Left hindlimb (tissue), 1 donor: Measurements from ENCODE around the gene NDUFS7.

Source experiments
- DNase-seq: peaks from one replicate; pipeline ENCODE4 v3.0.0-alpha.2; 2018

Gene NDUFS7

DNA sequence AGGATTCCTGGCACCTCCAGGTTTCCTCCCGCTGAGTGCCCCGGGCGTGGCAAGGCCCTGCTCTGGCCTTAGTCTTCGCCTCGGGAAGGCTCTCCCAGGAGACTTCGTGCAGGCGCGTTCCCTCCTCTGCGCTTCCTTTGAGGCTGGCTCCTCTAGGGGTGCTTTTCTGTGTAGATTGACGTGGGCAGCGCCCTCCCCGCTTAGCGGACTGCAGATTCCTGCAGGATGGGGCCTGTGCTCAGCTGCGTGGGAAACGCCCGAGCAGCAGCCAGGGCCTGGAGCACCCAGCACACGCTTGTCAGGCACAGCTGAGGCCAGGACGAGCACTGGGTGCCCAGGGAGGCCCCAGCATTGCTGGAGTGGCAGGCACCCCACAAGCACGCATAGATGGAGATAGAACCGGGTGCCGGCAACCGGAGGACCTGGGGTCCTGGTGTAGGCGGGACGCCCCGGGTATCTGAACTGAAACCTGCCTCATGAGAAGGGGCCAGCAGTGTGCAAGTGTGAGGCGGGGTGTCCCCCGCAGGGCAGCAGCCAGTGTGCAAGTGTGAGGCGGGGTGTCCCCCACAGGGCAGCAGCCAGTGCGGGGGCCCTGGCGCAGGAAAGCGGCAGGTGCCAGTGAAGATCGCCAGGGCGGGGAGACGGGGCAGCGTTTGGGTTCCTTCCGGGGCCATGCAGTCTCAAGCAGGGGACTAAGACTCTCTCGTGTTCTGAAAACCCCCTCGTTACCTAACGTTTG lies 3.4 kb downstream of the NDUFS7 start:
- DNase-seq, result no peak

DNA sequence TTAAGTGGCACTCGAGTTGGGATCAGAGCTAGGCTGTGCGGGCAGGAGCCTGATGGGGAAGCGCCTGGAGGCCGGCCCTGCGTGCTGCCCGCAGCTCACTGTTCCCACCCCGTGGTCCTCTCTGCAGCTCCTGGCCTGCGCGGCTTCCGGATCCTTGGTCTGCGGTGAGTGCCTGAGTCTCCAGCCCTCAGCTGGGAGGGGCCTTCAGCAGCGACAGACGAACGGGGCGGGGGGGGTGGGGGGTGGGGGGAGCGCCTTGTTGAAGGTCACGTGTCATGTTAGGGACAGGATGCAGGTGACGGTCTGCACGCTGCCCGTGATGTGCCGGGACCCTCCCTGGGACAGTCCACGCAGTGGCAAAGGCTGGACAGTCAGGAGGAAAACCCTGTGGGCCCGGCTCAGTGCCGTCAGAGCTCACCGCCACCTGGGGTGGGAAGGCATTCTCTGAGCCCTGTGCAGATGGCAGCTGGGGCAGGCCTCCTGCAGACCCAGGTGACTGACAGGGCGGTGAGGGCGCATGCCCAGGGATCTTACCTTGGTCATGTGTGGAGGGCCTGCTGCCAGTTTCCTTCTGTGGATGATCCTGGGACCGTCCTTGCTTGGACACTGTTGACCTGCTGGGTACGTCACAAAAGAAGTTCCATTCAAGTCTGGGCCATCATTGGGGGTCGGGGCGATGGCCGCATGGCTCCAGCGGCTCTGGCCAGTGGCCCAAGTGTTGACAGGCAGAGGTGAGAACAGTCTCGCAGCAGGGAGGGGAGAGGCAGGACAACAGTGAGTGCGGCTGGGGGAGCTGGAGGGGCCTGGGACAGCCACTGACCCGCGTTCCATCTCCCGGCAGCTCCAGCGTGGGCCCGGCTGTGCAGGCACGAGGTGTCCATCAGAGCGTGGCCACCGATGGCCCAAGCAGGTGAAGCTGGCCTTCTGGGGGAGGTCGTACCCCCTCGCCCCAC lies 4.3 kb downstream of the NDUFS7 start:
- no peak for DNase-seq

DNA sequence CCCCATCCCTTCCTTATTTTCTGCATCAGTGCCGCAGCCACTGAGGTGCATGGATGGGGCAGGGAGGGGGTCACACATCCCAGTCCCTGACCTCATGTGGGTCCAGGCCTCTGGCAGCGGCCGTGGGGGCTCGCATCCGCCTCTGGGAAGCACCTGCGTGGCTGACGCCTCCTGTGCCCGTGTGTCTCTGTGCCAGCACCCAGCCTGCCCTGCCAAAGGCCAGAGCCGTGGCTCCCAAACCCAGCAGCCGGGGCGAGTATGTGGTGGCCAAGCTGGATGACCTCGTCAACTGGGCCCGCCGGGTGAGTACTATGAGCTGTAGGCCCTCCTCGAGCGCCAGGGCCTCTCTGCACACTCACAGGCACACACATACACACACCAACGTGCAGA lies 4.9 kb downstream of the NDUFS7 start:
- no peak for DNase-seq

DNA sequence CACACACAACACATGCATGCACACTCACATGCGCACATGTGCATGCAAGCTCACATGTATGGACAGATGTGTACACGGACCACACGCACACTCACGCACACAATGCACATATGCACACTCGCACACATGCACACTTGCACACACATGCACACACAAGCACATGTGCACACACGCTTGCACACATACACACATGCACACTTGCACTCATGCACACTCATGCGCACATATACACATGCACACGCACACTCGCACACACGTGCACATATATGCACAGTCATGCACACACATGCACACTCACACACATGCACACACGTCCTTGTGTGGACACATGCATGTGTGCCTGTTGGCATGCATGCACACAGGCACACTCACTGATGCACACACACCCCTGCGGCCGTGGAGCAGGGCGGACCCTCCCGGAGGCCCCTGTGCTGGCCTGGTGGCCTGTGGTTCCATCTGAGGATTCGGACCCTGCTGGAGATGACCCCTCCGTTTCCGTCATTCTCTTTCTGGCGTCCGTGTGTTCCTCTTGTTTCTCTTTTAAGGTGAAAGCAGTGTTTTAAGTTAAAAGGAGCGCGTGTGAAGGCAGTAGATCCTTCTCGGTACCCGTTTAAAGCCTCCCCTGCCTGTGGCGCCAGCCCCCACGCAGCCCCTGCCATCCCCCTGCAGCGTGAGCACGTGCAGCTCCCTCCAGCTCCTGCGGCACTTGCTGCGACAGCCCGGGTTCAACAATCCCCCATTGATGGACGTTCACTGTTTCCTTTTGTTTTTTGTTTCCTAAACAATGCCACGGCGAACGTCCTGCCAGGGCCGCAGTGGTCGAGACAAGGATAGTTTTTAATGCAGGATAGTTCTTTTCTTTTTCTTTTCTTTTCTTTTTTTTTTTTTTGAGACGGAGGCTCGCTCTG lies 5.6 kb downstream of the NDUFS7 start:
- DNase-seq, result no peak

DNA sequence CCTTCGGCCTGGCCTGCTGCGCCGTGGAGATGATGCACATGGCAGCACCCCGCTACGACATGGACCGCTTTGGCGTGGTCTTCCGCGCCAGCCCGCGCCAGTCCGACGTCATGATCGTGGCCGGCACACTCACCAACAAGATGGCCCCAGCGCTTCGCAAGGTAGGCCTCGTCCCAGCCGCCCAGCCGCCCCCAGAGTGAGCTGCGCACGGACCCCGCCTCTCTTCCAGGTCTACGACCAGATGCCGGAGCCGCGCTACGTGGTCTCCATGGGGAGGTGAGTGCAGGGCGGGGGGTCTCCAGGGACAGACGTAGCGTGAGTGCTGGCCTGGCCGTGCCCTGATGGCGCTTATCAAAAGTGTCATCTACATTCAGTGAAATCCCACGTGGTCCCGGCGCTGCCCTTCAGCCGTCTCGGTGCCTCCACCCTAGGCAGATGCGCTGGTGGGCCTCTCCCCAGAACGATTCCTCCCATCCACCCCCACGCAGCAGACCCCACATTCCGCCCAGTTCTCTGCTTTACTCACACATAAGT lies 7.2 kb downstream of the NDUFS7 start:
- no peak for DNase-seq

DNA sequence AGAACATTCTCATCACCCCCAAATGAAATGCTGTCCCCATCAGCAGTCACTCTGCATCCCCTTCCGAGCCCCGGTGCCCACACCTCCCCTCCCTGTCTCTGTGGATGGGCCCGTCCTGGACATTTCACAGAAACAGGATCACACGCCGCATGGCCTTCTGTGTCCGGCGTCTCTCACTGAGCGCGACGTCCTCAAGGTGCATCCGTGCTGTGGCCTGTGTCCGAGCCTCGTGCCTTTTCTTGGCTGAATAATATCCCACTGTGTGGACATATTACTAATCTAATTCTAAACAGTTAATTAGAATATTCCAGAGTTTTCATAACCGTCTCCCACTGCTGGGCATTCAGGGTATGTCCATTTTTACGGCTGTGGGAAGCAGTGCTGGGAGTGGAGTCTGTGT lies 8.7 kb downstream of the NDUFS7 start:
- no peak for DNase-seq

DNA sequence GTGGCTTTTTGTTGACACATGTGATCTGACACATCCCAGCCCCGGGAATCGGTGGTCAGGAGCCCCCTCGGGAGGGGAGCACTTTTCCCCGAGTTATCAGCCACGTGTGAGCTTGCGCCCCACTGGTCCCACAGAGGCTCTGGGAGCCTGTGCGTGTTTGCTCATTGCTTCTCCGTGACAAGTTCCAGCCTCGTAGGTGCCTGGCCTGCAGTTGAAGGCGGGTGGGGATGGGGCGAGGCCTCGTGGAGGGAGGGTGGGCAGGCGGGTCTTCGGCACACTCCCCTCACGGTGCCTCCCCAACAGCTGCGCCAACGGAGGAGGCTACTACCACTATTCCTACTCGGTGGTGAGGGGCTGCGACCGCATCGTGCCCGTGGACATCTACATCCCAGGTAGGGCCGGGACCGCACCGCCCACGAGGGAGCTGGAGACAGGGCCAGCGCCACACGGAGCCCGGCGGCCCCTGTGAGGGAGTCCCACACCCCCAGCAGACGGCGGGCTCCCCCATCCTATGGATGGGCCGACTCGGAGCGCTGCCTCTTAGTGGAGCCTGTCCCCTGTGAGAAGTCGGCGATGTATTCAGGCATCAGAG lies 9.3 kb downstream of the NDUFS7 start:
- DNase-seq, result no peak

DNA sequence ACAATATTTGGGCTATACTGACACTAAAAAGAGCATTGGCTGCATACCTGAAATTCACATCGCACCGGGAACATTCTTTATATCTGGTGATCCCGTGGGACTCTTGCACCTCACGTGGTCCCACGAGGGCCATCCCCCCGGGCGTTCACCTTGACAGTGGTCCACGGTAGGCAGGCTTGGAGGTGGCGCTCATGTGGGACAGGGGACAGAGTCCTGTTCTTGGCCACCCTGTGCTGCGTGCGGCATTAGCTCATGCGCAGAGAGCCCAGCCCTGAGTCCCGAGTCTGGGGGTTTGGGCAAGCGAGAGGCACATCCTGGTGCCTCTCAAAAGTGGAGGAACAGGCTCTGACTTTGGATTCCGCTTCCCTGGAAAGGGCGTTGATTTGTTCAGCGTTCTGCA lies 10.1 kb downstream of the NDUFS7 start:
- no peak for DNase-seq

DNA sequence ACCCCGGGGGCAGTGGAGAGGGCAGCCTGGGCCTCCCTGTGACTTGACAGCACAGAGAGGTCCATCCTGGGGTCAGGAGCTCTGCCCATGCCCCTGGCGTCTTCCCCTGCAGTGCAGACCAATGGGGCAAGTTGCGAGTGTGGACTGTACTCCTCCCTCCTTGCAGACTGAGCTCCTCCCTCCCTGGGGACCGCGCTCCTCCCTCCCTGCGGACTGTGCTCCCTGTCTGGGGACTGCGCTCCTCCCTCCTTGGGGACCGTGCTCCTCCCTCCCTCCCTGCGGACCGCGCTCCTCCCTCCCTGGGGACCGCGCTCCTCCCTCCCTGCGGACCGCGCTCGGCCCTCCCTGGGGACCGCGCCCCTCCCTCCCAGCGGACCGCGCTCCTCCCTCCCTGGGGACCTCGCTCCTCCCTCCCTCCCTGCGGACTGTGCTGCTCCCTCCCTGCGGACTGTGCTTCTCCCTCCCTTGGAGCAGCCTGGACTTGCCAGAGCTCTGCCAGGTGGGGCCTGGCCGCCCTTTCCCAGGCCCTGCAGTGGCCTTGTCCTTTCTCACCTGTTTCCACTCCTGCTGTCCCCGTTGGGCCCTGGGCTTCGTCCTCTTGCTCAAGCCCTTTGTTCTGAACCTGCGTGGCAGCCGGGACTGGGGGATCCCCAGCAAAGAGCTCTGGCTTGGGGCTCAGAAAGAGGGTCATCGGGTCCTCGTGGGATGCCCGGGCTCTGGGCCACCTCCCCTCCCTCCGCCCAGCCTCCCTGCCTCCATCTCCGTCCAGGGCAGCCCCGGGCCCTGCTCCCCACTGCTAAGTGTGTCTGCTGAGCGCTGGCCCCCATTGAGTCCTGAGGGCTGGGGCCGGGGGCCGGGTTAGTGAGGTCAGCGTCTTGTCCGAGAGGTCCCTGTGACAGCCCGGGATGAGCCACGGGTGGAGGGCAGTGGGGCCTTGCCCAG lies 10.8 kb downstream of the NDUFS7 start:
- DNase-seq, result no peak

DNA sequence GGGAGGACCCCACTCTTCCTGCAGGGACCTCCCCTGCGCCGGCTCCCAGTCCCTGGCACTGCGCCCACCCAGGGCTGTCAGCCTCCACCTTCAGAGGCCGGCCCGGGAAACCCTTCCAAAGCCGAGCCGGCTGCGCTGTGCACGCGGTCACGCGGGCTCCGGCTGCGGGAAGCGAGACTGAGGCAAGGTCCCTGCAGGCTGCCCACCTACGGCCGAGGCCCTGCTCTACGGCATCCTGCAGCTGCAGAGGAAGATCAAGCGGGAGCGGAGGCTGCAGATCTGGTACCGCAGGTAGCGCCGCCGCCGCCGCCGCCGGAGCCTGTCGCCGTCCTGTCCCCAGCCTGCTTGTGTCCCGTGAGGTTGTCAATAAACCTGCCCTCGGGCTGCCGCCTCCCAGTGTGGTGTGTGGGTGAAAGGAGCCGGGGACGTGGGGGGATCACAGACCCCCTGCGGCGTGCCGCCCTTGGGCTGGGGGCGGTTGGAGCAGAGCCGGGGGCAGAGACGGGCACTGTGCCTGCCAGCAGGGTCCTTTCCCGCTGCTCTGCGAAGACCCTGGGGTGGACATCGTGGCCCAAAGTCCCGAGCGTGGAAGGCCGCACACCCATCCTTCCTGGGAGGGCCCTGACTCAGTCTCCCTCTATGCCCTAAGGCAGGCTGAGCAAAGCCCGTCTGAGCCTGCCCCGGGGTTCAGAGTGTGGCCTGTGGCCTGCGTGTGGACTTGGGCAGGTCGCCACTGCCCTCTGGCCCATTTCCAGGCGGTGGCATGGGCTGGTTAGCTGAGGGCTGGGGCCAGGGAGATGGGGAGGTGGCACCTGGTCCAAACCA lies 11.7 kb downstream of the NDUFS7 start:
- no peak for DNase-seq

DNA sequence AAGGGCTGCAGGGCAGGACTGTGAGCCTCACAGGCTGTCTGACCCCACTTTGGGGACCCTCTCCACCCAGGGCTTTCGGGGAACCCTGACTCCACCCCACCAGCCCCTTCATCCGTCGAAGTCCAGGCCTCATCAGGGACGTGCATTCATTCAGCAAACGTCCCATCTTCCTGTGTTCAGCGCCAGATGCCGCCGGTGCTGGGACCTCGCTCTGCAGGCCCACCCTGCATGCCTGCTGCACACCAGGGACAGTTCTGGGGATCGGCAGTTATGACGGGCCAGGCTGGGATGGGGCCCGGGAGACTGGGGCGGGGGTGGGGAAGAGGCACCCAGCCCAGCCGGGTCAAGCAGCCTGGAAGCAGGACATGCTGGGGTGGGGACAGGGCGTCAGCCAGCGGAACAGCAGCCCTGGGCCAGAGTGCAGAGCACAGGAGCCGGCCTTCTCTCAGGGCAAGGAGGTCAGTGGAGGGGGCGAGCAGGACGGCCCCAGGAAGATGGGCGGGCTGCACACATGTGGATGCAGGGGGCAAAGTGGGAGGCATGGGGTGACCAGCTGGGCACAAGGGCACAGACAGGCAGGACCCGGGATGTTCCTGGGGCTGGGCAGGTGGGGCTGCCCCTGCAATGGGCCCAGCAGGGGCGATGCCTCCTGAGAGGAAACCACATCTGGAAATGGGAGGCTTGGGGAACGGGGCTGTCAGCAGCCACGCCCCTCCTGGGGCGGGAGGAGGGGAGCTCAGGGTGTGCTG lies 12.5 kb downstream of the NDUFS7 start:
- DNase-seq, result no peak

DNA sequence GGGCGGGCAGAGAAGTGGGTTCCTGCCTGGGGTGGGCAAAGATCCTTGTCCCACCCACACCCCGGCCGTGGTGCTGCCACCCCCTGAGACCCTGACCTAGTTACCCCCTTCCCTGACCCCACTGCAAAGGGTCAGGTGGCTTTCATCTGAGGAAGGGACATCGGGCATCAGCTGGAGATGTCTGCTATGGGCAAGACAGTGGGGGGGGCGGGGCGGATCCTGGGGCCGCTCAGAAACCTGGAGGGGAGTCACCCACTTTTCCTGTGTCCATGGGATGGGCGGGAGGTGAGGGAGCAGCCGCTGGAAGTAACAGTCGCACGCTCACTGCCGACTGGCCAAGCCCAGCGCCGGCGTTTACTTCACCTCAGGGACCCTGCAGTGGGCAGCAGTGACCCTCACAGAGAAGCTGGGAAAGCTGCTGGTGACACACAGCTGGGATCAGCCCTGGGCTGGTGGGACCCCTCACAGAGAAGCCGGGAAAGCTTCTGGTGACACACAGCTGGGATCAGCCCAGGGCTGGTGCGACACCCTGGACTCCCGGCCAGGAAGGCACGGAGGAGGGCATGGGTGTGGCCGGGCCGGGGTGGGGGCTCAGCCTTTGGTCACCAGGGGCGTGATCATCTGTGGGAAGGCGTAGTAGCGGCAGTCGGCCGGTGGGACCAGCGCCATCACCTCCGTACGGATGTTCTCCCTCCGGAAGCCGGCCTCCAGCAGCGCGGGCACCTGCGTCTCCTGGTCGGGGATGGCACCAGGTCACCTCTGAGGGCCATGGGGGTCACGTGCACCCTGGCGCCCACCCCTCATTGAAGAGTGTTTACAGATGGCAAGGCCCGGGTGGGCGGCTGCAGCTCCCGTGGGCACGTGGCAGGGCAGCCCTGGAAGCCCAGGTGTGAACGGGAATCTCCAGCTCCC lies 13.3 kb downstream of the NDUFS7 start:
- DNase-seq, result no peak

DNA sequence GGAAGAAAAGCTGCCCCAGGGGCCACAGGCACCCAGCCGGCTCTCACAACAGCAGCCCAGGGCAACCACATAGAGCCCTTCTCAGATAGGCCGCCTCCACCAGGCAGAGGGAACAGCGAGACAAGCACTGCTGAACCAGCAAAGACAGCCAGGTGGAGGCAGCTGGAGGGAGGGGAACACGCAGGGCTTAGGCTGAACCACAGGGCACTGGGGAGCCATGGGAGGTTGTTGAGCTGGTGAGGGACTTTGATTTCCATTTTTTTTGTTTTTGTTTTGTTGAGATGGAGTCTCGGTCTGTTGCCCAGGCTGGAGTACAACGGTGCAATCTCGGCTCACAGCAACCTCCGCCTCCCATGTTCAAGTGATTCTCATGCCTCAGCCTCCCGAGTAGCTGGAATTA lies 14.1 kb downstream of the NDUFS7 start:
- DNase-seq, result no peak

DNA sequence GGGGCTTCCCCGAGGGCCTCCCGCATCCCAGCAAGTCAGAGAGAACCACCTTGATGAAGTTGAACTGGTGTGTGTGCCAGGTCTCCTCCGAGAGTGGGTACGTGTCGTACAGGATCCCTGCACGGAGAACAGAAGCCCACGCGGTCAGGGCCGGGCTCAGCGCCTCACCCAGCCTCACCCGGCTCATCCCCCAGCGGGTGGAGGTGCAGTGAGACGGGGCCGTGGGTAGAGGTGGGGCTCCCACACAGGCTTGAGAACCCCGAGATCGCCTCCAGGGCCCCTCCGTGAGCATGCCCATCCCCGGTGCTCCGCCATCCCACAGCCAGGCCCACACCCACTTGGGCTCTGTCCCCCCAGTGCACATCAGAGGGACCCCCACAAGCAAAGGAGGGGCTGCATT lies 15.4 kb downstream of the NDUFS7 start:
- no peak for DNase-seq

DNA sequence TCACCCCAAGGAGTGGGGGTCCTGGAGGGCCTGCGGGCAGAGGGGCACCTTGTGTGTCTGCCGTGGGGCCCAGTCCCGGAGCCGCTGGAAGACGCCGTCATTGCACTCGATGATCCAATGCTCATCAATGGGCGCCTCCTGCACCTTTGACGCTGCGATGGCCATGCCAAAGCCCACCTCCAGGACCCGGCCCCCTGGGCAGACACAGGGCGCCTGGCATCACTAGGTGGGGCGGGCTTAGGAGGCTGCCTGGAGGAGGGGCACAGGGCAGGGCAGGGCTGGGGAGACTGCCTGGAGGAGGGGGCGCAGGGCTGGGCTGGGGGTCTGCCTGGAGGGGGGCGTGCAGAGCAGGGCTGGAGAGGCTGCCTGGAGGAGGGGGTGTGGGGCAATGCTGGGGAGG lies 16.0 kb downstream of the NDUFS7 start:
- no peak for DNase-seq

DNA sequence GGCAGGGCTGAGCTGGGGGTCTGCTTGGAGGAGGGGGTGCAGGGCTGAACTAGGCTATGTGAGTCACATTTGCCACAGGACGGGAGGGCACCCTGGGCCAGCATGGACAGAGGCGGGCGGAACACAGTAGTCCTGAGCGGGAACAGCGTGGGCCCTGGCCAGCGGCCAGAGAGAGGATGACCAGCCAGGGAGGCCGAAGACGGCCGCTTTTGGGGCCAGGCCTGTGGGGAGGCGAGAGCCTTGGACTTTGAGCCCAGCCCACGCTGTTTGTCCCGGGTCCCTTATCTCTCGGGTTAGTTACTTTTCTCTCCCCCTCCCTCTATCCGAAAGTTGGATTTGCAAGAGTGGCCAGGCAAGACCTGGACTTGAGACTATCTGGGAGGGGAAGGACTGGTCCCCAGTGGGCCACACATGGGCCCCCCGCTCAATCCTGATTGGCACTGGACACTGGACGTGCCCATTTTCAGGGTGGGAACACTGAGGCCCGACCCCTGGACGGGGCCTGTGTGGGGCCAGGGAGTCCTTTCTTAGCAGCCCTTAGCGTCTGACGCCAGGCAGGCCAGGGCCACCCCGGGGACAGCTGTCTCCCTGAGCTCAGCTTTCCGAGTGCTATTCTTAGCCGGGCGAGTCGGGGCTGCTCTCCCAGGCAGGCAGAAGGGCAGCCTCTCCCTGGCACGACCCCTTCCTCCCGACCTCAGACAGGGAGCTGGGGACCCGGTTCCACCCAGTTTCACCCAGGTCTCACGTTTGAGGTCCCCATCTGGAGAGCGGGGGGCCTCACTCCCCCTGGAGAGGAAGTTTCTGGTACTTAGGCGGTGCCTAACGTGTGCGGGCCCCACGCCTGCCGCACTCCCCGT lies 16.8 kb downstream of the NDUFS7 start:
- DNase-seq, result peak; percentile 66

DNA sequence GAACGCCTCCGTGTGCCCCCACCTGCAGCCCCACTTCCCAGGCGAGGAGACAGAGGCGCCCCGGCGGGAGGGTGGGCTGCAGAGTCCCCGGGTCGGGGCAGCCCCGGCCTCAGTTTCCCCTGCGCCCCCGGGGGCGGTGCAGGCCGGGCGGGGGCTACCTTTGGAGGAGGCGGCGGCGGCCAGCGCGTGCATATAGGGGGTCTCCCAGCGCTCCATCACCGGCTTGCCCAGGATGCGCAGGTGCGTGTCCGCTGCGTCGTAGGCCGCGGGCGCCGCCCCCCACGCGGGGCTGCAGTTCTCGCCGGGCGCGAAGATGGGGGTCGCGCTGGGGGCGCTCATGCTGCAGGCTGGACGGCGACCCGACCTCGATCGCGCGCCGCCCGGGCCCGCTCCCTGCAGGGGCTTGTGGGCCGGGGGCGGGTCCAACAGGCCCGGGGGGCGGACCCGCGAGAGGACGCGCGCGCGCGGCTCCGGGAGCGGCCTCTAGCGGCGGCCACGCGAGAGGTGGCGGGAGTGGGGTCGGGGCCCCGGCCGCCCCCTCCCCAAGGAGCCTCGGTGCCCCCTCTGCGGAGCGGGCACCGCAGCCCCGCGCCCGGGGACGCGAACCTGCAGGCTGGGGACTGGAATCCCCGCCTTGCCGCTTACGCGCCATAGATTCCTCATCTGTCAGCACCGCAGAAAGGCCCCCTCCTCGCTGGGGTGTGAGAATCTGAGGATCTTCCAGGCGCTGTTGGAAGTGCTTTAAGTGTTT lies 17.6 kb downstream of the NDUFS7 start, which contains the start of gene GAMT:
Gene GAMT (minus strand): TSS at position 405 of the 751 bp plus-strand sequence. CDS start 66 bp downstream, at position 339.
- DNase-seq, result peak; percentile 62
